IMR-90 (cell line): ENCODE measurements around the gene HK3. TPM values are rescaled to one million over a fixed set of nuclear protein-coding genes. Genes with fewer than 3 reads are reported as not detected.

ENCODE experiments used
- ATAC-seq: fragments of 200-7000 bp; cut with Tn5 transposase; 2 replicates; pipeline ENCODE4 v1.9.1; 2020; ENCODE audit warnings: low read depth, mild to moderate bottlenecking, moderate library complexity
- BruUV-seq: library from RNA; stranded (reverse); fragments of 400-500 nt; replicated peaks from 2 replicates; lab custom pipeline; 2021; lab: Mats Ljungman, UMichigan
- CTCF ChIA-PET: fragments of 300-600 bp; formaldehyde crosslinking; extraction: SDS; loops from one replicate; lab custom pipeline; 2021; ENCODE audit warnings: antibody characterized with exemption; lab: Yijun Ruan, JAX
- POLR2A ChIA-PET: fragments of 300-600 bp; sonication (Branson Sonifier 250); formaldehyde crosslinking; loops from one replicate; lab custom pipeline; 2022; ENCODE audit warnings: antibody characterized with exemption; ENCODE audit not compliant: unreplicated experiment; lab: Charles Lee
- DNase-seq: peaks from one replicate; pipeline ENCODE4 v3.0.0; 2013
- H2AFZ ChIP-seq: replicated peaks from 2 replicates; pipeline ENCODE3; 2013; ENCODE audit warnings: low read length, mild to moderate bottlenecking; ENCODE audit not compliant: poor library complexity
- H2AK5ac ChIP-seq: 2 replicates; pipeline ENCODE4 v1.6.1; 2013; ENCODE audit warnings: low read depth, low read length, inconsistent platforms
- H2AK9ac ChIP-seq: replicated peaks from 2 replicates; pipeline ENCODE3; 2013; ENCODE audit warnings: mild to moderate bottlenecking, low read depth, low read length, moderate library complexity; ENCODE audit not compliant: poor library complexity
- H2BK120ac ChIP-seq: 2 replicates; pipeline ENCODE4 v1.6.1; 2013; ENCODE audit warnings: low read depth, low read length, inconsistent platforms
- H2BK15ac ChIP-seq: 3 replicates; pipeline ENCODE4 v1.6.1; 2013; ENCODE audit warnings: low read depth, low read length, inconsistent platforms
- H2BK20ac ChIP-seq: 2 replicates; pipeline ENCODE4 v1.6.1; 2013; ENCODE audit warnings: low read depth, mild to moderate bottlenecking, inconsistent platforms, low read length, moderate library complexity
- H2BK5ac ChIP-seq: 2 replicates; pipeline ENCODE4 v1.6.1; 2013; ENCODE audit warnings: mild to moderate bottlenecking, low read depth, low read length, inconsistent platforms; ENCODE audit not compliant: poor library complexity, severe bottlenecking
- H3K14ac ChIP-seq: replicated peaks from 2 replicates; pipeline ENCODE4 v1.6.1; 2013; ENCODE audit warnings: low read depth, low read length, inconsistent platforms
- H3K18ac ChIP-seq: 2 replicates; pipeline ENCODE4 v1.6.1; 2013; ENCODE audit warnings: low read depth, low read length, control low read depth
- H3K23ac ChIP-seq: 2 replicates; pipeline ENCODE4 v1.6.1; 2013; ENCODE audit warnings: low read depth, low read length, inconsistent platforms
- H3K27ac ChIP-seq: 2 replicates; pipeline ENCODE4 v1.5.1; 2013; ENCODE audit warnings: mild to moderate bottlenecking, control low read depth, low read length; ENCODE audit not compliant: insufficient read depth
- H3K27me3 ChIP-seq: 2 replicates; pipeline ENCODE4 v1.6.1; 2013; ENCODE audit warnings: low read length; ENCODE audit not compliant: control insufficient read depth, insufficient read depth
- H3K36me3 ChIP-seq: 2 replicates; pipeline ENCODE4 v1.6.1; 2013; ENCODE audit warnings: low read length, mixed read lengths; ENCODE audit not compliant: control insufficient read depth, insufficient read depth
- H3K4ac ChIP-seq: 2 replicates; pipeline ENCODE4 v1.6.1; 2013; ENCODE audit warnings: low read depth, low read length, inconsistent platforms
- H3K4me1 ChIP-seq: 2 replicates; pipeline ENCODE4 v1.6.1; 2013; ENCODE audit warnings: low read length, mixed read lengths; ENCODE audit not compliant: control insufficient read depth, insufficient read depth
- H3K4me2 ChIP-seq: 2 replicates; pipeline ENCODE4 v1.6.1; 2013; ENCODE audit warnings: low read depth, mild to moderate bottlenecking, control low read depth, low read length, moderate library complexity
- H3K4me3 ChIP-seq: 2 replicates; pipeline ENCODE4 v1.5.1; 2013; ENCODE audit warnings: low read depth, mild to moderate bottlenecking, control low read depth, low read length, moderate library complexity; ENCODE audit not compliant: insufficient read depth
- H3K56ac ChIP-seq: 2 replicates; pipeline ENCODE4 v1.6.1; 2013; ENCODE audit warnings: low read length, inconsistent platforms; ENCODE audit not compliant: insufficient read depth; ENCODE audit errors: extremely low read depth
- H3K79me1 ChIP-seq, 2 experiments: 2 replicates each; pipeline ENCODE4 v1.6.1; 2013; ENCODE audit warnings: low read length in 2 of 2, inconsistent platforms in 1 of 2, low read depth in 1 of 2
- H3K9ac ChIP-seq: 2 replicates; pipeline ENCODE4 v1.6.1; 2013; ENCODE audit warnings: low read depth, low read length, control low read depth
- H3K9me1 ChIP-seq: 2 replicates; pipeline ENCODE4 v1.6.1; 2013; ENCODE audit warnings: low read length, inconsistent platforms; ENCODE audit not compliant: insufficient read depth
- H3K9me3 ChIP-seq: 2 replicates; pipeline ENCODE4 v1.6.1; 2013; ENCODE audit warnings: low read length; ENCODE audit not compliant: control insufficient read depth, insufficient read depth
- H4K20me1 ChIP-seq: 2 replicates; pipeline ENCODE4 v1.6.1; 2013; ENCODE audit warnings: low read length, inconsistent platforms; ENCODE audit not compliant: insufficient read depth
- H4K5ac ChIP-seq: 2 replicates; pipeline ENCODE4 v1.6.1; 2013; ENCODE audit warnings: mild to moderate bottlenecking, low read depth, low read length, control low read depth
- H4K8ac ChIP-seq, 2 experiments: 2 replicates each; pipeline ENCODE4 v1.6.1; 2013; ENCODE audit warnings: low read depth in 2 of 2, low read length in 2 of 2, control low read depth in 1 of 2, inconsistent platforms in 1 of 2
- H4K91ac ChIP-seq: 2 replicates; pipeline ENCODE4 v1.6.1; 2013; ENCODE audit warnings: low read depth, low read length, inconsistent platforms; ENCODE audit not compliant: insufficient read depth
- BHLHE40 ChIP-seq: fragments of 150-350 bp; IDR thresholded peaks from 2 replicates; pipeline ENCODE4 v1.6.1; 2016; ENCODE audit warnings: mild to moderate bottlenecking, low read depth, low read length
- CEBPB ChIP-seq: IDR thresholded peaks from 2 replicates; pipeline ENCODE4 v1.6.1; 2012; ENCODE audit warnings: low read depth, low read length, improper control_type of control experiment
- CHD1 ChIP-seq: IDR thresholded peaks from 2 replicates; pipeline ENCODE4 v1.6.1; 2012; ENCODE audit warnings: low read depth, low read length, improper control_type of control experiment
- ELK1 ChIP-seq: fragments of 150-350 bp; IDR thresholded peaks from 2 replicates; pipeline ENCODE4 v1.6.1; 2016; ENCODE audit warnings: low read depth, mild to moderate bottlenecking, low read length, moderate library complexity, borderline replicate concordance
- FOS ChIP-seq: fragments of 150-350 bp; IDR thresholded peaks from 2 replicates; pipeline ENCODE4 v1.6.1; 2016; ENCODE audit warnings: low read depth, low read length
- MAFK ChIP-seq: IDR thresholded peaks from 2 replicates; pipeline ENCODE4 v1.6.1; 2012; ENCODE audit warnings: low read depth, low read length, improper control_type of control experiment
- MAZ ChIP-seq: IDR thresholded peaks from 2 replicates; pipeline ENCODE4 v1.6.1; 2012; ENCODE audit warnings: low read depth, mild to moderate bottlenecking, low read length, improper control_type of control experiment, moderate library complexity, borderline replicate concordance
- MXI1 ChIP-seq: IDR thresholded peaks from 2 replicates; pipeline ENCODE4 v1.6.1; 2012; ENCODE audit warnings: low read depth, mild to moderate bottlenecking, low read length, moderate library complexity, borderline replicate concordance
- POLR2A ChIP-seq: IDR thresholded peaks from 2 replicates; pipeline ENCODE4 v1.6.1; 2012; ENCODE audit warnings: mild to moderate bottlenecking, low read depth, low read length
- RAD21 ChIP-seq: IDR thresholded peaks from 2 replicates; pipeline ENCODE4 v1.6.1; 2012; ENCODE audit warnings: low read length, improper control_type of control experiment
- RCOR1 ChIP-seq: IDR thresholded peaks from 2 replicates; pipeline ENCODE4 v1.6.1; 2012; ENCODE audit warnings: mild to moderate bottlenecking, low read length, improper control_type of control experiment; ENCODE audit not compliant: insufficient replicate concordance
- RFX5 ChIP-seq: IDR thresholded peaks from 2 replicates; pipeline ENCODE4 v1.8.0; 2012; ENCODE audit warnings: low read depth, mild to moderate bottlenecking, low read length, moderate library complexity
- SMC3 ChIP-seq: fragments of 150-350 bp; IDR thresholded peaks from 2 replicates; pipeline ENCODE4 v1.6.1; 2016; ENCODE audit warnings: low read depth, mild to moderate bottlenecking, antibody characterized with exemption, low read length, moderate library complexity
- USF2 ChIP-seq: fragments of 150-350 bp; IDR thresholded peaks from 2 replicates; pipeline ENCODE4 v1.6.1; 2017; ENCODE audit warnings: mild to moderate bottlenecking, antibody characterized with exemption, low read length, low read depth
- WGBS, 2 experiments: methylation state at CpG; one replicate each; pipeline versions ENCODE4 v1.1.5 to v1.1.7; 2013; ENCODE audit warnings: missing lambda C conversion rate in 2 of 2; ENCODE audit not compliant: insufficient read length in 1 of 2; ENCODE audit errors: extremely low coverage in 2 of 2; 5-methylcytosine and 5-hydroxymethylcytosine counted together
- dilution Hi-C: fragments of 300-500 bp; cut with HindIII; formaldehyde crosslinking; loops from one replicate; pipeline ENCODE4 v1.14.3; 2018; ENCODE audit warnings: low sequenced_read_pairs; ENCODE audit not compliant: unreplicated experiment
- in situ Hi-C: fragments of 300-500 bp; cut with MboI; formaldehyde crosslinking; loops from 3 replicates; pipeline ENCODE4 v1.14.3; 2019; ENCODE audit warnings: low sequenced_read_pairs, inconsistent platforms, mixed read lengths
- intact Hi-C: fragments of 100-400 bp; cut with micrococcal nuclease; formaldehyde crosslinking; loops from 2 replicates; pipeline ENCODE4 v1.10.0; 2022
- polyA plus RNA-seq, 3 experiments: library from polyadenylated mRNA; depleted of rRNA; stranded (reverse); fragments of >200 nt; gene quantifications; 2 replicates each; pipeline ENCODE4 v1.2.3, GENCODE V29; 2012; ENCODE audit warnings: low replicate concordance in 1 of 3
- total RNA-seq: library from RNA; depleted of rRNA; stranded (reverse); fragments of >200 nt; gene quantifications from 2 replicates; pipeline ENCODE4 v1.2.3, GENCODE V29; 2012

Gene HK3
- total and polyA plus RNA-seq, 2 of the 4 experiments (the other 2 are of a cell fraction): not detected

DNA sequence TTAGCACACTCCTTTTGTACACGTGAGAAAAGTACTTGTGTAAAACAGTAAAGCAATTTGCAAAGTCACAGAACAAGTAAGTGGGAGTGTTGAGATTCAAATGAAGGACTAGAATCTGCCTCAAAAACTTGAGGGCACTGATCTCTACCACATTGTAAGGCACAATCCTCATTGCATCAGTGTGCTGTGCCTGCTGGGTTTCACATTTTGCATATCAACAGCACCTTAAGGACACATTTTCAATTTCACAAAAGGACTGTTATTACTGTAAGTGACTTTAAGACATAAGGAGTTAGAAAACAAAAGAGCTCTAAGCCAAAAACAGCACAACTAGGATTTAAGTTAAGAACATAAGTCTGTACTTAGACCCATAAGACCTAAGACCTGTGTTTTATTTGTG, 44.7 kb upstream of the HK3 start:
- no peak overlapping the region for H2BK15ac ChIP-seq
- ChIA-PET CTCF (no interaction called here), POLR2A (no interaction called here)
- no peak overlapping the region for H4K91ac ChIP-seq
- H3K36me3 ChIP-seq: peaks cover 24% of the 10 kb centered on the region
- no peak overlapping the region for H2AK9ac ChIP-seq
- WGBS, 2 experiments: no CpG with 5 or more reads among the region's 1 CpG
- H2BK5ac ChIP-seq: no peak overlapping the region
- H2BK120ac ChIP-seq: no peak overlapping the region
- ATAC-seq (no peak), DNase-seq (no peak)
- no peak overlapping the region for H3K9ac ChIP-seq
- BruUV-seq: no TSS peak
- no peak overlapping the region for H4K5ac ChIP-seq
- H4K8ac ChIP-seq: no peak overlapping the region
- H4K20me1 ChIP-seq: no peaks in the 10 kb centered on the region; the same call in 1 of the 2 replicates
- no peak overlapping the region for H3K4ac ChIP-seq
- peaks cover 2% of the 10 kb centered on the region; the same call in 1 of the 2 replicates for H3K4me1 ChIP-seq
- no peak overlapping the region for H3K18ac ChIP-seq
- H3K56ac ChIP-seq: no peak overlapping the region
- no peaks in the 10 kb centered on the region for H3K27me3 ChIP-seq
- no peaks in the 10 kb centered on the region for H3K9me1 ChIP-seq
- H3K4me3 ChIP-seq: no peak overlapping the region
- no peak overlapping the region for H3K27ac ChIP-seq
- no peak overlapping the region for H2AK5ac ChIP-seq
- in situ Hi-C loops (no loop called here), intact Hi-C loops (no loop called here), dilution Hi-C loops (no loop called here)
- no peaks in the 10 kb centered on the region for H3K9me3 ChIP-seq
- H3K23ac ChIP-seq: no peak overlapping the region
- H3K14ac ChIP-seq: no peak overlapping the region
- H3K4me2 ChIP-seq: no peak overlapping the region
- H3K79me1 ChIP-seq: peaks cover 6 to 11% of the 10 kb centered on the region in 2 experiments; a peak in 3 of 4 replicates
- H2AFZ ChIP-seq: no peak overlapping the region
- TF ChIP-seq MAFK (no peak), POLR2A (no peak), CEBPB (no peak), RFX5 (no peak), FOS (no peak), CHD1 (no peak), MXI1 (no peak), RCOR1 (no peak), SMC3 (no peak), MAZ (no peak), BHLHE40 (no peak), RAD21 (no peak), ELK1 (no peak), USF2 (no peak)
- H2BK20ac ChIP-seq: no peak overlapping the region
